Astrocyte (in vitro differentiated cells and primary cell): Measurements from ENCODE around the gene SYTL2.

Experiments used
- EZH2 ChIP-seq: IDR thresholded peaks from 2 replicates; pipeline ENCODE4 v1.6.1; 2012; ENCODE audit warnings: mild to moderate bottlenecking, low read length, inconsistent platforms; ENCODE audit not compliant: insufficient read depth
- TF ChIP-seq, protein P1 (sequence below): IDR thresholded peaks from 2 replicates; pipeline ENCODE4 v1.5.1; 2011; ENCODE audit warnings: low read depth, mild to moderate bottlenecking, inconsistent platforms, low read length, moderate library complexity; ENCODE audit not compliant: insufficient read depth

DNA sequence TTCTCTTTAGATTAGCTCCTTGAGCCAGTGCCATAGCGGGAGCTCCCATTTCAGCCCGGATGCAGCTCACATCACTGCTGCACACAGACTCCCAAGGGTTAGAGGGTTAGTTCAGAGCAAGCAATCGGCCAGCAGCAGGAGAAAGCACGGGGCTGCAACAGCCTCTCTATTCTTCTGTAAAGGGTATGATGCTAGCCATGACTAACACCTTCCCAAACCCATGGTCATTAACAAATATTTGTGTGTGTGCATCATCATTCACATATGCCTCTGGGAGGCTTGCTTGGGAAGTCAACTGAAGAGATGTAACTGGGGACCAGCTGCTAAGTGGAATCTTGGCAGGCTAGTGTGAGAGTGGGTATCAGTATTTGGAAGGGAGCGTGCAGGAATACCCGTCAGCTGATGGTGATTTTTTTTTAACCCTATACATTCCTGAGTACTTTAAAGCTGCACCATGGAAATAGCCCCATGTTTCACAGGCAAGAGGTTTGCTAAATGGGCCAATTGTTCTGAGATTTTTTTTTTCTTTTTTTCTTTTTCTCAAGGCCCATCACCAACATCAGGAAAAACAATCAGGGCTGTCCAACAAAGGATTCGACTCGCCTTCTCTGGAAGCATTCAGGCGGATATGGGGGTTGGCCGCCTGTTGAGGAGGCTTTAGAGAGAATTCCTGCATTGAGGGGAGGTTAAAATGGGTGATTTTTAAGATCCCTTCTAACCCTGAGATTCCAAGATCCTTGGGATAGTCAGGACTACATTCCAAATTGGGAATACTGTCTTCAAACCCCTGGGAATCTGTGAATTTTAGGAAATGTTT is 91.7 kb downstream of the SYTL2 start:
- TF ChIP-seq, protein P1, sequence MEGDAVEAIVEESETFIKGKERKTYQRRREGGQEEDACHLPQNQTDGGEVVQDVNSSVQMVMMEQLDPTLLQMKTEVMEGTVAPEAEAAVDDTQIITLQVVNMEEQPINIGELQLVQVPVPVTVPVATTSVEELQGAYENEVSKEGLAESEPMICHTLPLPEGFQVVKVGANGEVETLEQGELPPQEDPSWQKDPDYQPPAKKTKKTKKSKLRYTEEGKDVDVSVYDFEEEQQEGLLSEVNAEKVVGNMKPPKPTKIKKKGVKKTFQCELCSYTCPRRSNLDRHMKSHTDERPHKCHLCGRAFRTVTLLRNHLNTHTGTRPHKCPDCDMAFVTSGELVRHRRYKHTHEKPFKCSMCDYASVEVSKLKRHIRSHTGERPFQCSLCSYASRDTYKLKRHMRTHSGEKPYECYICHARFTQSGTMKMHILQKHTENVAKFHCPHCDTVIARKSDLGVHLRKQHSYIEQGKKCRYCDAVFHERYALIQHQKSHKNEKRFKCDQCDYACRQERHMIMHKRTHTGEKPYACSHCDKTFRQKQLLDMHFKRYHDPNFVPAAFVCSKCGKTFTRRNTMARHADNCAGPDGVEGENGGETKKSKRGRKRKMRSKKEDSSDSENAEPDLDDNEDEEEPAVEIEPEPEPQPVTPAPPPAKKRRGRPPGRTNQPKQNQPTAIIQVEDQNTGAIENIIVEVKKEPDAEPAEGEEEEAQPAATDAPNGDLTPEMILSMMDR: no peak
- TF ChIP-seq EZH2: no peak
